Ascending aorta (tissue), 2 donors: Measurements from ENCODE around the gene SLC7A6. TPM values are rescaled to one million over a fixed set of nuclear protein-coding genes. Genes with fewer than 3 reads are reported as not detected.

Source experiments
- DNase-seq, 2 donors: peaks; one replicate each; pipeline ENCODE4 v3.0.0-alpha.2; 2019; ENCODE audit warnings: low spot score in 2 of 2
- H3K27ac ChIP-seq, 2 donors: fragments of 200-600 bp; sonication (generic); one replicate each; pipeline ENCODE4 v1.5.1; 2016 to 2017; ENCODE audit warnings: mild to moderate bottlenecking in 1 of 2
- H3K27me3 ChIP-seq: fragments of 200-600 bp; sonication (generic); one replicate; pipeline ENCODE4 v1.5.1; 2017
- H3K36me3 ChIP-seq, 2 donors: fragments of 200-600 bp; sonication (generic); one replicate each; pipeline ENCODE4 v1.5.1; 2016
- H3K4me1 ChIP-seq, 2 donors: fragments of 200-600 bp; sonication (generic); one replicate each; pipeline ENCODE4 v1.5.1; 2016 to 2017; ENCODE audit warnings: mild to moderate bottlenecking in 1 of 2
- H3K4me3 ChIP-seq, 2 donors: fragments of 200-600 bp; sonication (generic); one replicate each; pipeline ENCODE4 v1.5.1; 2016 to 2017; ENCODE audit warnings: mild to moderate bottlenecking in 1 of 2
- H3K9me3 ChIP-seq, 2 donors: fragments of 200-600 bp; sonication (generic); one replicate each; pipeline ENCODE4 v1.5.1; 2016
- CTCF ChIP-seq, 3 experiments: fragments of 200-600 bp in 2 of 3; fragments of 450-650 bp in 1 of 3; sonication (generic) in 2 of 3; IDR thresholded peaks; one replicate each; pipeline ENCODE4 v1.5.1; 2016 to 2019; ENCODE audit warnings: antibody characterized with exemption in 3 of 3, mild to moderate bottlenecking in 1 of 3, moderate library complexity in 1 of 3
- intact Hi-C: fragments of 100-400 bp; cut with DNase I; formaldehyde crosslinking; loops from one replicate; pipeline ENCODE4 v1.15.1; 2023
- total RNA-seq: library from RNA; depleted of rRNA; stranded (reverse); fragments of >200 nt; gene quantifications from one replicate; pipeline ENCODE4 v1.1.0, GENCODE V29; 2016

SLC7A6 gene
- total RNA-seq, 1 donor from 2014 or later: 27.7 TPM

- no peaks in the 10 kb centered on the region for H3K27me3 ChIP-seq
- H3K4me3 ChIP-seq: no peak overlapping the region
- no peak for TF ChIP-seq CTCF (IDR thresholded peaks at IDR 0.05)
- H3K27ac ChIP-seq: no peak overlapping the region
- peaks cover 0 to 2% of the 10 kb centered on the region in 2 donors for H3K4me1 ChIP-seq
- H3K36me3 ChIP-seq: peaks cover 0 to 13% of the 10 kb centered on the region in 2 donors
- intact Hi-C loops: loop anchor here (1.0 kb wide), 1 partner anchor 235 kb away; no protein-coding TSS in a partner anchor
- H3K9me3 ChIP-seq: no peaks in the 10 kb centered on the region
- no peak for DNase-seq
Measured at GRCh38 chr16:68228652-68229051, 35.7 kb upstream of the SLC7A6 start.

- H3K27ac ChIP-seq: no peak overlapping the region
- H3K9me3 ChIP-seq: no peaks in the 10 kb centered on the region
- no peaks in the 10 kb centered on the region for H3K27me3 ChIP-seq
- peaks cover 0 to 13% of the 10 kb centered on the region in 2 donors for H3K36me3 ChIP-seq
- peak; percentile 83 to 92 (median 86) for TF ChIP-seq CTCF (IDR thresholded peaks at IDR 0.05)
- DNase-seq: peak in 1 of 2 donors; percentile 65
- no peak overlapping the region for H3K4me3 ChIP-seq
- peaks cover 0 to 2% of the 10 kb centered on the region in 2 donors for H3K4me1 ChIP-seq
- intact Hi-C loops: loop anchor here (1.0 to 10.0 kb wide), 2 partner anchors 236 to 265 kb away; partner anchors contain the start of gene SLC12A4
Measured at GRCh38 chr16:68229431-68230175, 34.7 kb upstream of the SLC7A6 start.

- Histone ChIP-seq H3K4me3 (no peak overlapping the region), H3K27ac (no peak overlapping the region), H3K4me1 (peaks cover 0 to 2% of the 10 kb centered on the region in 2 donors), H3K27me3 (no peaks in the 10 kb centered on the region), H3K9me3 (no peaks in the 10 kb centered on the region), H3K36me3 (peaks cover 0 to 13% of the 10 kb centered on the region in 2 donors)
- intact Hi-C loops: loop anchor here (10.0 kb wide), 1 partner anchor 265 kb away; the partner anchor contains the start of gene SLC12A4
- TF ChIP-seq CTCF (IDR thresholded peaks at IDR 0.05): no peak
- DNase-seq: peak in 1 of 2 donors; percentile 62
Measured at GRCh38 chr16:68230176-68230571, 34.2 kb upstream of the SLC7A6 start.

GRCh38 chr16:68230956-68231355 lies 33.4 kb upstream of the SLC7A6 start:
- Histone ChIP-seq H3K27ac (no peak overlapping the region), H3K4me1 (peaks cover 2 to 6% of the 10 kb centered on the region in 2 donors), H3K27me3 (no peaks in the 10 kb centered on the region), H3K9me3 (no peaks in the 10 kb centered on the region), H3K36me3 (peaks cover 0 to 13% of the 10 kb centered on the region in 2 donors), H3K4me3 (no peak overlapping the region)
- intact Hi-C loops: loop anchor here (10.0 kb wide), 1 partner anchor 266 kb away; the partner anchor contains the start of gene SLC12A4
- peak in 1 of 2 donors; percentile 59 for DNase-seq
- TF ChIP-seq CTCF (IDR thresholded peaks at IDR 0.05): no peak

GRCh38 chr16:68231384-68232136 lies 32.8 kb upstream of the SLC7A6 start:
- Histone ChIP-seq H3K27ac (no peak overlapping the region), H3K4me3 (no peak overlapping the region), H3K27me3 (no peaks in the 10 kb centered on the region), H3K4me1 (peaks cover 7 to 9% of the 10 kb centered on the region in 2 donors), H3K9me3 (no peaks in the 10 kb centered on the region), H3K36me3 (peaks cover 0 to 8% of the 10 kb centered on the region in 2 donors)
- intact Hi-C loops: loop anchor here (10.0 kb wide), 1 partner anchor 267 kb away; the partner anchor contains the start of gene SLC12A4
- TF ChIP-seq CTCF (IDR thresholded peaks at IDR 0.05): no peak
- DNase-seq: peak in 1 of 2 donors; percentile 63
